Superior temporal gyrus (tissue), 1 donor: ENCODE measurements around the gene RPA3.

ENCODE experiments used
- DNase-seq: peaks from one replicate; pipeline ENCODE4 v3.0.0-alpha.2; 2016; ENCODE audit errors: extremely low spot score

RPA3 gene

DNA sequence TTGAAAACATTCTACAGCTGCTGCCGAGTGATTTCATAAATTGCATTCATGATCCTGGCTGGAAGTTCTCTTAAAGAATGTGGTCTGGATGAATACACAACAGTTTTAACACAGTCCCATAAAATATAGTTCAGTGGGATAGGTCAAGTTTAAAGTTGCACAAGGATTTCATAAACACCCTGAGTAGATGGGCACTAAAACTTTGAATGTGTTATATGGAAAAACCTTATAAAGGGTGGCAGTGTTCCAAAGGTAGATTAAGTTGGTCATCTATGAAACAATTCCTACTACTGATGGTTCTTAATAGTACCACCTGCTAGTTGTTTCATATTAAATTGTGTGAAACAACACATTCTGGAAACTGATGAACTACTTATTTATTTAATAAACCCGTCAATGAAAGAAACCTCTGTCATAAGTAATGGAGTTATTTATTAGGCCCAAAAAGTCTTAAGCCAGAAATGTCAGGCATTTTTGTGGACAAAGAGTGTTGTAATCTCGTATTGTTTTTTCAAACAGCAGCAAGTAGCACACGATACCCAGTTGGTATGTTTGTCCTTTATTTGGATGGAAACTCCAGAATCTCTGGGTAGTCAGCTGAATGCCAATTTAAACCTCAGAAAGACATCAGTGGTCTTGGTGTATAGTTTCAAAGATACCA, 14.3 kb upstream of the RPA3 start:
- no peak for DNase-seq

DNA sequence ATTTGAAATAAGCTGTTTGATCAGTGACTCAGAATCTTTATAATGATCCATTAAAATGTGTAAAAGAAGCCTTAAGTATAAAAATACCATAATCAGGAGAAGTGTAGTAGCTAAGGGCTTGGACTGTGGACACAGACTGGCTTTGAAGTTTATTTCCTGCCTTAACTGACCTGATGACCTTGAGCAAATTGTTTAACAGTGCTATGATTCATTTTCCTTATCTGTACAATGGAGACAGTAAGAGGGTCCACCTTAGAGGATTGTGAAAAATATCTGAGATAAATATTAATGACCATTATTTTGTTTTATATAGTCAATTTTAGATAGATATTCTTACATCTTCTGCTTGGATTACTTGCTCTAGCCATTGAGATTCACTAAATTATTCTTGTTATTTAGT, 13.3 kb upstream of the RPA3 start:
- no peak for DNase-seq

DNA sequence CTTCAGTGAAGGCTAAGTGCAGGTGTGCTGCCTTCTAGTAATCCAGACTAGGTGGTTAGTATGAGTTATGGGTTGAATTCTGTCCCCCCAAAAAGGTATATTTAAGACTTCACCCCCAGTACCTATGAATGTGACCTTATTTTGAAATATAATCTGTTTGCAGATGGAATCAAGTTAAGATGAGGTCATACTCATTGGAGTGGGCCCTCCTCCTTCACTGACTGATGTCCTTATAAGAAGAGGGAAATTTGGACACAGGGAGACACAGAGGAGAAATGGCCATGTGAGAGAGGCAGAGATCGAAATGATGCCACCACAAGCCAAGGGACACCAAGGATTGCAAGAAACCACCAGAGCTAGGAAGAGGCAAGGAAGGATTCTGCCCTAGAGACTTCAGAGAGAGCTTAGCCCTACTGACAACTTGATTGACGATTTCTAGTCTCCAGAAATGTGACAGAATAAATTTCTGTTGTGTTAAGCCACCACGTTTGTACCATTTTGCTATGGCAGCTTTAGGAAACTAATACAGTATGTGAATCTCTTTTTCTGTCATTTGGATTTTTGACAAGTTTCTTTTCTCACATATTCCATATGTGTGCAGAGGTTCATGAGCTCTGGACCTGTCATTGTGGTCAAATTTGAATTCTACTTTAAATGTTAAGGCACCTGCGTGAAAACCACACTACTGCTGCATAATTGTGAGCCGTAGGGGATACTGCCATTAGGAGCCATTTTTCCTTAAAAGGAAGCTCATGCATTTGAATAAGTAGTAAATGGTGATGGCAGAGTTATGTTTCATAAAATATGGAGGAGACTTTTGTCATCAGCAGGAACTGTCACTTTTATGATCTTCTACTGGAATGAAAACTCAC, 2.6 kb upstream of the RPA3 start:
- no peak for DNase-seq

DNA sequence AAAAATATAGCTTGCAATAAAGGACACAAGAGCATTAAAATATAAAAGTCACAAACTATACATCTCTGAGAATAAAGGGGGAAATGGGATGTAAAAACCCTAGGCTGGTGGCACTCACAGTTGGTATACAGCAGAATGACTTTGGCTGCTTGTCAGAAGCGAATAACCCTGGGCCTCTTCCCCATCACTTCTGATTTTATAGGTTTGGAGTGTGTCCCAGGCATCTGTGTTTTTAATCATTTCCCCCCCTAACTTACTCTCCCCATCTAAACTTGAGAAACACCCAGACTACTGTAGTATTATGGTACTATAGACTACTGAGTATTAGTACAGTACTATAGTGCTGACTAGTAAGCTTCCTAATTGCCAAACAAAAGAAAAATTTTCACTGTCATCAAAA, 1.8 kb upstream of the RPA3 start:
- DNase-seq = no peak

DNA sequence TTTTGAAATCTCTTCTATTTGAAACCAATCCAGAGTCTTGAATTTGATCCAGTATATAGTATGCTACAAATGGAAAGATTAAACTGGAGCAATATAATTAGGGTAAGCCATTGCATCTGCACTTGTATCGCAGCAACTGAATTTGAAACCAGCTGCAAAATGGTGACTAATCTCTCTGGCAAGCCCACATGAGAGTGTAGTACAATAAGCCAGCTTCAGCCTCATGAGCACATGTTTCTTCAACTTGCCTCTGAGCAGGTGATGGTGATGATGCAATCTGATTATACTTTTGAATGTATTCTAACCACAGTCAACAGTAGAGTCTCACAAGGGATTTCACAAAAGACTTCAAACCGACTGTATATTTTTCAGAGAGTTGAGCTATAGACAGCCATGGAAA, 829 bp upstream of the RPA3 start:
- DNase-seq = peak; percentile 75

DNA sequence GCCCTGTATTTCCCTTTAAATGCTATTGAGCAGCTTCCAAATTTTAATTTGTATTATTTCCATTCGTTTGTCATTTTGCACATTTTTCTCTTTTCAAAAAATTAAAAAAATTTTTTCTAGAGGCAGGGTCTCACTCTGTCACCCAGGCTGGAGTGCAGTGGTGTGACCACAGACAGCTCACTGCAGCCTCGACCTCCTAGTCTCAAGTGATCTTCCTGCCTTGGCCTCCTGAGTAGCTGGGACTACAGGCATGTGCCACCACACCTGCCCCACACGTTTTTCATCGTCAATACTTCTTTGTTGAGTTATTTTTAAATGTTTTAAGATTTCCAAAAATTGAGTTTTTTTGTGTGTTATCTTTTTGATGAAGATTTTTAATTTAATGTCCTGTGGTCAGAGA, 4.7 kb downstream of the RPA3 start:
- DNase-seq = no peak

DNA sequence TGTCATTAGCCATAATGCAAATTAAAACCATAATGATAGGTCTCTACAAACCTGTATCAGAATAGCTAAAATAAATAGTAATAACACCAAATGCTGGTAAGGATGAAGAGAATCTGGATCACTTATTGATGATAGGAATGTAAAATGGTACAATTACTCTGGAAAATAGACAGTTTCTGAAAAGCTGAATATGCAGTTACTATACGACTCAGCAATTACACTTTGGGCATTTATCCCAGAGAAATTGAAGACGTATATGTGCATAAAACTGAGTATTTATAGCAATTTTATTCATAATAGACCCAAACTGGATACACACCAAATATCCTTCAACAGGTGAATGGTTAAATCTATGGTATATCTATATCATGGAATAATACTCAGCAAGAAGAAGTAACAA, 7.9 kb downstream of the RPA3 start:
- no peak for DNase-seq

DNA sequence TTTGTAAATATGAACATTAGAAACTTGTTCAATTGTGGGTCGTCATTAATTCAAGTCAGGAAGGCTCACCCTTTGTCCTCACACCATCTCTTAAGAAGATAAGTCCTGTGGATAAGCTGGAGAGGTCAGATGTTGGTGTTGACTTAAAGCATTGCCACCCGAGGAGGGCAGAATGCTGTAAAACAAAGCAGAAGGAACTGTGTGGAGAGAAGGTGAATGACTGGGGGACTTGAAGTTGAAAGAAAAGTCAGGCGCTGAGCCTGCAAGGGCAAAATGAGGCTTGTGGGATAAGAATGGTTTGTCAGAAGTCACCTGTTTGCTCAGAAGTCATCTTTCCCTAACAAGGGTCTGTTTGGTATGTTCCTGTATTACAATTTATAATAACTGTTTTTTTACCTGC, 9.1 kb downstream of the RPA3 start:
- DNase-seq = no peak

DNA sequence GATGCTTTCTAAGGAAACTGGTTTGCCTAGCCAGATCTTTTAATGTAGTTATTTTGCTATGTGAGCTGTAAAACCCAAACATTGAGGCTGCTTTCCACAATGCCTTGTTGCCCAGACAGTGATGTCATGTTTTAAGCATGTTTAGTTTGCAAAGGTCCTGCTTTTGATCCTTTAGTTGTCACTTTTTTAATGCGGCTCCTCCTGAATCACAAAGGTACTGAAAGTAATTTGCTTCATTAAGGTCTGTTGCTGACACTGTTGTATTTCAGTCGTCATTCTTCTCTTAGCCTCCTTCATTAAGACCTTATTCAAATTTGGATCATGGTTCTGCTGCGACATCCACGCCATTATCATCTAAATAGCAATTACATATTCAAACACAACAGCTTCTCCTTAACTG, 10.6 kb downstream of the RPA3 start:
- DNase-seq = no peak

DNA sequence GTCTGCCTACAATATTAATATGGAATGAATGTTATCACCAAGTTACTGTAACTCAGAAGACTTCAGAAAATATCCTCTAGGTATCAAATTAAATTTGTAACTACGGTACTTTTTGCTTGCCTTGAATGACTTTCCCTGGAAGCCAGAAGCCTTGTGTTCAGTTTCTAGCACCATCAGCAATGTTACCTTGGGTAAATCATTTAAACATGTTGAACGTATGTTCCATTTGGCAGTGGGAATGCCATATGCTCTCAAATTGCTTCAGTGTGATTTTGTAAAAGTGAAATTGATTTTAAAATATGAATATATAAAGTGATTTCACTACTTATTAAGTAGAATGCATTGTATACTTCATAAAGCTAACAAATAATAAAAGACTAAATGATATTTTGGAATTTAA, 11.2 kb downstream of the RPA3 start:
- DNase-seq = no peak

DNA sequence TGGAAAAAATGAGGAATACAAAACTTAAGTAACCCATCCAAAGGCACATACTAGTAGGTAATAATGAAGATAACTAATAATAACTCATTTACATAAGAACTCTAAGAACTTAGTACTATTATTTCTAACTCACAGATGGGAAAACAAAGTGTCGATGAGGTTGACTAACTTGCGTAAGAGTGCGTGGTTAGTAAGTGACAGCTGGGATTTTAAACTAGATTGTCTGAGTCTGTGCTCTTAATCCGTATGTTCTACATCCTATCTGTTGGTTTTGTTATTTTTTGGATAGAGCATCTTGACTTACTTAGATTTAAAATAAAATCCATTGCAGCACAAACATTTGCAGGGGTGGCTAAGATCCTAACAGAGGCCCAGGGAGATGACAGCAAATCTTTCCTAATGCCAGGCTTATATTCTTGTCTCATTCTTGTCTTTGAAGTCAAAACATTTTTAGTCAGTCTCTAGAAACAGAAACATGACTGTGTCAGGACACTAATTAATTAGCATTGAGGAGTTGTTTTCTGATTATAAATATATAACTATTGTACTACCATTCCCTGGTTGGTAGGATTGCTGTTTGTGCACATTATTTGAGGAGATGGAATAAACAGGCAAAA, 11.7 kb downstream of the RPA3 start:
- no peak for DNase-seq

DNA sequence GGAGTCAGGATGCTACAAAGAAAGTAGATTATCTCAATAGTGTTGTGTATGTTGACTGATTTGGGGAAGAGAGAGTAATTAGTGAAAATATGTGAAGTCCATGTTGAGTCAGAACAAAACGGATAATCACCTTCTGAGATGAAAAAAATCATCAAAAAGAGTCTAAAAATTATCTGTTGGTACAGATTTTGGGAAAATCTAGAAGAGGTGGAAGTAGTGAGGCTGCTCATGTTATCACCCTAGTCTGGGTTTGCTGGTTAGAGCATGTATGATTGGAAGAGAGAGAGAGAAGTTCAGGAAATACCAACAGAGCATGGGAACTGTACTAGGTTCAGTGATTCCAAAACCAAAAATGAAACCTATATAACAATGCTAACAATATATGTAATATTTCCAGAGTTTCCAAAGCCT, 12.3 kb downstream of the RPA3 start:
- no peak for DNase-seq

DNA sequence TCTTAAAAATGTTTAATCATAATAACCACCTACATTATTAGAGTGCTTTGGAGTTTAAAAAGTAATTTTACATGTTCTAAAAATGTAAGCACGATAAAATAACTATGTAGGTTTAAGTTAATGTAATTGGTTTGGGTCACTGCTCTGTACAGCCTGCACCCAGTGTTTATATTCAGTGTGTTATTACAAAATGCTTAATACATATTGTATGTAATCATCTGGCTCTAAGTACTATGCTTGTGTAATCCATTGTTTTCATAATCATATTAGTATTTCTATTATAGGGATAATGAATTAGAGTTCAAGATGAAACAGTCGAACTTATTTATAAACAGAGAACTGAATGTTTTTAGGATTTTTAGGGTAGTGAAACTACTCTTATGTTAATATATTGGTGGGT, 13.1 kb downstream of the RPA3 start:
- no peak for DNase-seq

DNA sequence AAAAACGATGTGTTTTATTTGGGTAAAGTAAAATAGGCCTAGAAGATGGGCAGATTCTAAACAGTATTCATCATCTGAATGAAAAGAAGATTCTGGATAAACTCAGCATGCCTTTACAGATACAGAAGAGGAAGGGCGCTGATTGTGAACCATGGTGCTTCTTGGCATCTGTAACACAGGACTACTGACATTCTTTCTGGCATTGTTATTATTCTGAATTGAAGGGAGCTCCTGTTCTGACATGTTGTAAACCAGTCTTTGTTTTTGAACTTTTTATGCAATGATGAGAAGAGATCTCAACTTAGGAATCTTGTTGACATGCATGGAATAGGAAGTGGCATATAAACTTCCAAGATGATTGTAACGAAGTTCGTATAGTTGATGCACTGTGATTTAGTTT, 13.5 kb downstream of the RPA3 start:
- no peak for DNase-seq

DNA sequence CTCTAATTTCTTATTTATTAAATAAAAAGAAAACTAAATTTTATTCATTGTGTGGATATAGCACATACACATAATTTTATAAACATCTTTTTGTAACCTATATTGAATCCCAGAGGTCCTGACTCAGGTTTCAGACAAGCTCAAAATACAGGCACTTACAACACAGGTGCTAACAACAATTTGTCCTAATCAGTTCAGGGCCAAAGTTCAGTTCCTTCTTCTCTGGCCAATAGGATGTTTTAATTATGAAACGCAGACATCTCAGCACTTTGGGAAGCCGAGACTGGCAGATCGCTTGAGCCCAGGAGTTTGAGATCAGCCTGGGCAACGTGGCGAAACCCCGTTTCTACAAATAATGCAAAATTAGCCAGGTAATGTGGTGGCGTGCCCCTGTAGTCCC, 15.0 kb downstream of the RPA3 start:
- DNase-seq = no peak

DNA sequence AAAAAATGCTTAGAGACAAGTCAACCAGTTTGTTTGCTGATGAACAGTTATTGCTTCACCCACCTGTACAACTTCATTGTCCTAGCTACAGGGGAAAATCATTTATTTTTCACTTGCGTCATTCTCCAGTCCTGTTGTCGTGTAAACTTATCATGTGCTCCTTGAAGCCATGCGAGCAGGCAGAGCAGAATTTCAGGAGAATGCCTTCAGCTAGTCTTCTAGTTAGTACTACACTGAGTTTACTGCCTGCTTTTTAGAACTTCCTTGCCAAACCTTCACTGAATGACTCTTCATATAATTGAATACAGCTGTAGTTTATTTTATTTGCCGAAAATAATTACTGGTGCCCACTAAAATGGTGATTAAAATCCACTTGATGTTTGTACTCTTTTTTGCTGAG, 15.6 kb downstream of the RPA3 start:
- DNase-seq = no peak

DNA sequence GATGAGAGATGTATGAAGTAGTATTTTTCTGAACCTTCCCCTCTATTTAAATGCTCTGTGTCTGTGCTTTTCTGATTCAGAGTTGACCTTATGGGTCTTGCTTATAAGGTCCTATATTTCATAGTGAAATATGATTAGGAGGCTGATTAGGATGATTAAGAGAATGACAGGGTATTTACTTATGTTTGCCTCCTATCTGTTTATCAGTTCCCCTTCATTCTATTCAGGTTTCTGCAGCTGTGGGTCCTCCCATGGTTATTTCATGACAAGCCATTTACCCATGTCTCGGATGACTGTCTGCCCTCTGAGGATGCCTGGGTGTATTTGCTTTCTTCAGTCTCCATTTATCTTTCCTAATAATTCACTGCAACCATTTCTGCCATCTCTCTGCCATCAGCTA, 16.9 kb downstream of the RPA3 start:
- no peak for DNase-seq

DNA sequence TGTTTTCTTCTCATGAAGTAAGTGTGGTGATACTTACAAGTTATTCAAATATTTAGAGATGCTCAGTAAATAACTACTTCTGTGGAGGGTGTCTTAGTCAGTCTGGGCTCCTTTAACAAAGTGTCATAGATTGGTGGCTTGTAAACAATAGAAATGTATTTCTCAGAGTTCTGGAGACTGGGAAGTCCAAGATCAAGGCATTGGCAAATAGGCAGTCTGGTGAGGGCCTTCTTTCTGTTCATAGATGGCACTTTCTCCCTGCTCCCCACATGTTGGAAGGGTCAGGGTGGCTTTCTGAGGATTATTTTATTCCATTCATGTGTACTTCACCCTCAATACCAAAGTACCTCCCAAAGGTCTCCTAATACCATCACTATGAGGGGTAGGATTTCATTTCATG, 18.4 kb downstream of the RPA3 start:
- DNase-seq = no peak

DNA sequence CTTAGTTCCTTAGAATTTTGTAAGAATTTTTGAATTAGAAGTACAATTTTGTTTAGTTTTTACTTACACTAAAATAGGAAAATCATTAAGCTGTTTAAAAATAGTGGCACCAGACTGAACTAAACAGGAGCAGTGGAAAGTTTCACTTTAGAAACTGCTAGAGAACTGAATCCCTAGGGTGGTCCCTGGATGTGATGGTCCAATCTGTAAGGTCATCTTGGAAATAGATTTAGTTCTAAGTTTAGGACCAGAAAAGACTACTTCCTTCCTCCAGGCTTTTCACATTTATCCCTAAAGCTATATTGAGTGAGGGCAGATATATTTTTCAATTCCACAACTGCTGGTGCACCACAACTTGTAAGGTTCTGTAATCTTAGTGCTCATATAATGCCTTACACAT, 19.0 kb downstream of the RPA3 start:
- DNase-seq = no peak

DNA sequence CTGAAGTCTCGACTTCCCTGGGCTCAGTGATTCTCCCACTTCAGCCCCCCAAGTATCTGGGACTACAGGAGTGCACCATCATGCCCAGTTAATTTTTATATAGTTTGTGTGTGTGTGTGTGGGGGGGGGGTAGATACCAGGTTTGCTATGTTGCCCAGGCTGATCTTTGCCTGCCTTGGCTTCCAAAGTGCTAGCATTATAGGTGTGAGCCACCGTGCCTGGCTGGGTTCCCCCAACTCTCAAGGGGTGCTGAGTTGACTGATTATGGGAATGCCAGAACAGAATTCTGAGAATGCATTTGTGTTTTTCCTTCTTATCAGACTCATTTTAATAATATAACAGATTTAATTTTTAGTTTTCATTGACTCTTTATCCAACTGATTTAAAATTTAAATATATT, 19.5 kb downstream of the RPA3 start:
- no peak for DNase-seq

DNA sequence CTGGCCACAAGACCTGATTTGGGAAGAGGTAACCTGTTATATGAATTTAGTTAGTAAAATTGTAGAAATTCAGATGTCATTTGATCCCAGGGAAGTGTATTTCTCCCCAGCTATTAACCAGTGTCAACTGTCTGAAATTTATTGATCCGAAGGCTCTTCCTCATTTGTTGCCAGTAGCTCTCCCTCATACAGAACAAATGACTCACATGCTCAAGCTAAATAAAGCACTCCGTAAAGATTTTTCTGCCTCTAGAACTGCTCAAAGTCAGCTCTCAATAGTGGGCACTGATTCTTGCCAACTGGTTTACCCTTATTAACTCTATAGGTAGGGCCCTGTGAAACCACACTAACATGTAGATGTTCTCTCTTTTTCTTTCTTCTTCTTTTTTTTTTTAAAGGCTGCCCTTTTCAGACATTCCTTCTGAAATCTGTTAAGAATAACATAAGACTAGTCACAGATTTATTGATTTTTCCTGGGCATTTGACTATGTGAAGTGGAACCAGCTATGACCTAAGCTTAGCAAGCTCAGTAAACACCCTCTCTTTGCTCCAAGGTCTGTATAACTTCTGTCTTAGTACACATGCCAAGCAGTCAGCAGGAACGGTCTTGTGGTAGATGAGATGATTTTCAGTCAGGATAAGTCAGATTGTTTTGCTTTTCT, 21.8 kb downstream of the RPA3 start:
- DNase-seq = no peak

DNA sequence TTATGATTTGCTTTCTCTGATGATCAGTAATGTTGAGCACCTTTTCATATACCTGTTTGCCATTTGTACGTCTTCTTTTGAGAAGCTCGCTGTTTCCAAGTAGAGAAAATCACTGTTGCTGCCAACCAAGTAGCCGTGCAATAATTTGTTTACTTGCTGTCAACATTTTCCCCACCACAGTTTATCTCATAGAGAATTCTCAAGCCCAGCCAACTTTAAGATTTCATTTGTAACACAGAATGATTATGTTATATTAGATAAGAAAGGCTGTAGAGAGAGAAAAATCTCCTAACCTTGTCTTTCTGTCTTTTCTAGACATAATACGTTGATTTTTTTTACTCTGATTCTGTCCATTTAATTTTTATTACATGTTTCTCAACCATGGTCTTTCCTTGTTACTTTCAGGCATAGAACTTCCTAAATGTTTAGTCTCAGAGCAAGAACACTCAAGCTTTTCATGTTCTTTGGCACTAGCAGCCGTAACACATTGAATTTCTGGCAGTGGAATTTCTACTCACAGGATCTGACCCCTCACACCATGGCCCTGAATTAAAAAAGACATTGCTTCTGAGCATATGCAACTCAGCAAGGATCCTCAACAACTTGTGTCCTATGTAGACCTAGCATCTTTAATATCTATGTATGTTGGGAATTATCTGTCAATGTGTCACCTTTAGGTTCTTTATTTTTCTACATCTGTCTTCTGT, 23.1 kb downstream of the RPA3 start:
- DNase-seq = no peak
